ENCODE measurements around the gene CENPN. TPM values are rescaled to one million over a fixed set of nuclear protein-coding genes. Genes with fewer than 3 reads are reported as not detected.
A peak's percentile ranks its signal among the peaks of the same experiment; 100 is the strongest.

Gene CENPN
- total RNA-seq, 2 experiments from 2014 or later = 51.7 to 54.8 TPM

GRCh38 chr16:80997964-80998620 is 8.9 kb upstream of the CENPN start:
- H3K36me3 Mint-ChIP-seq (ENCODE audit: low read depth) = peaks cover 47% of the 10 kb centered on the region
- ATAC-seq (no peak), DNase-seq (no peak)
- intact Hi-C loops (cut with micrococcal nuclease) = no loop called here
- H3K9me3 Mint-ChIP-seq = no peaks in the 10 kb centered on the region
- H3K4me1 Mint-ChIP-seq (ENCODE audit: low read depth) = peaks cover 70% of the 10 kb centered on the region
- no peak for TF ChIP-seq CTCF (IDR thresholded peaks at IDR 0.05)
- H3K4me3 Mint-ChIP-seq = peak overlapping the region; percentile 36
- ChIA-PET POLR2A (interaction anchor here (1.3 kb wide), 1 partner anchor 316 kb away, joined by 3 read pairs; the partner anchor contains the start of gene GAN), CTCF (interaction anchor here (0.9 to 1.1 kb wide), 2 partner anchors 37 to 38 kb away, joined by 3 to 6 read pairs; partner anchors contain the start of gene ATMIN)
- no peaks in the 10 kb centered on the region for H3K27me3 Mint-ChIP-seq
- H3K27ac Mint-ChIP-seq = peak overlapping the region; percentile 69

GRCh38 chr16:81000873-81001272 is 6.1 kb upstream of the CENPN start:
- no peak for TF ChIP-seq CTCF (IDR thresholded peaks at IDR 0.05)
- CTCF ChIA-PET = interaction anchor here (1.1 kb wide), 1 partner anchor 35 kb away, joined by 7 read pairs; the partner anchor contains the start of gene ATMIN
- Mint-ChIP-seq H3K27me3 (no peaks in the 10 kb centered on the region), H3K9me3 (no peaks in the 10 kb centered on the region), H3K4me1 (ENCODE audit: low read depth) (peaks cover 80% of the 10 kb centered on the region), H3K27ac (no peak overlapping the region), H3K36me3 (ENCODE audit: low read depth) (peaks cover 34% of the 10 kb centered on the region), H3K4me3 (no peak overlapping the region)
- no peak for ATAC-seq
- DNase-seq = no peak
- POLR2A ChIA-PET = interaction anchor here (0.6 kb wide), 1 partner anchor 417 kb away, joined by 3 read pairs; no protein-coding TSS in a partner anchor
- intact Hi-C loops (cut with micrococcal nuclease) = no loop called here

- Mint-ChIP-seq H3K4me1 (ENCODE audit: low read depth) (peaks cover 80% of the 10 kb centered on the region), H3K27ac (no peak overlapping the region), H3K27me3 (no peaks in the 10 kb centered on the region), H3K4me3 (no peak overlapping the region), H3K36me3 (ENCODE audit: low read depth) (peaks cover 34% of the 10 kb centered on the region), H3K9me3 (no peaks in the 10 kb centered on the region)
- intact Hi-C loops (cut with micrococcal nuclease) = no loop called here
- no peak for ATAC-seq
- no peak for DNase-seq
- ChIA-PET POLR2A (no interaction called here), CTCF (interaction anchor here (1.1 kb wide), 1 partner anchor 35 kb away, joined by 7 read pairs; the partner anchor contains the start of gene ATMIN)
- TF ChIP-seq CTCF (IDR thresholded peaks at IDR 0.05) = no peak
These were observed 5.7 kb upstream of the CENPN start for GRCh38 chr16:81001330-81001729.

- ChIA-PET POLR2A (interaction anchor here (1.1 to 1.5 kb wide), 2 partner anchors 10 to 70 kb away, joined by 3 to 5 read pairs; no protein-coding TSS in a partner anchor), CTCF (interaction anchor here (1.1 to 4.4 kb wide), 6 partner anchors 9 to 79 kb away, joined by 3 to 50 read pairs (median 10); partner anchors contain the start of gene ATMIN)
- peak overlapping the region; percentile 85 for H3K27ac Mint-ChIP-seq
- H3K9me3 Mint-ChIP-seq = no peaks in the 10 kb centered on the region
- intact Hi-C loops (cut with micrococcal nuclease) = no loop called here
- no peak for TF ChIP-seq CTCF (IDR thresholded peaks at IDR 0.05)
- H3K4me1 Mint-ChIP-seq (ENCODE audit: low read depth) = peaks cover 69% of the 10 kb centered on the region
- peaks cover 39% of the 10 kb centered on the region for H3K36me3 Mint-ChIP-seq (ENCODE audit: low read depth)
- DNase-seq (no peak), ATAC-seq (no peak)
- no peaks in the 10 kb centered on the region for H3K27me3 Mint-ChIP-seq
- peak overlapping the region; percentile 86 for H3K4me3 Mint-ChIP-seq
These were observed 4.0 kb upstream of the CENPN start for GRCh38 chr16:81003064-81003463.

All from activated CD8-positive, alpha-beta T cell treated with anti-CD3 and anti-CD28 coated beads for 36 hours (primary cell).